PC-9 (cell line): Measurements from ENCODE around the gene ITGAV.

Experiments used
- EZH2 ChIP-seq: fragments of 200-600 bp; sonication (generic); IDR thresholded peaks from 2 replicates; pipeline ENCODE4 v1.8.0; 2017; ENCODE audit warnings: antibody characterized with exemption, low read depth
- TF ChIP-seq, protein P1 (sequence below): fragments of 200-600 bp; sonication (generic); conservative IDR thresholded peaks from 2 replicates; pipeline ENCODE4 v1.6.1; 2017; ENCODE audit warnings: mixed run types, antibody characterized with exemption, mild to moderate bottlenecking, moderate library complexity

DNA sequence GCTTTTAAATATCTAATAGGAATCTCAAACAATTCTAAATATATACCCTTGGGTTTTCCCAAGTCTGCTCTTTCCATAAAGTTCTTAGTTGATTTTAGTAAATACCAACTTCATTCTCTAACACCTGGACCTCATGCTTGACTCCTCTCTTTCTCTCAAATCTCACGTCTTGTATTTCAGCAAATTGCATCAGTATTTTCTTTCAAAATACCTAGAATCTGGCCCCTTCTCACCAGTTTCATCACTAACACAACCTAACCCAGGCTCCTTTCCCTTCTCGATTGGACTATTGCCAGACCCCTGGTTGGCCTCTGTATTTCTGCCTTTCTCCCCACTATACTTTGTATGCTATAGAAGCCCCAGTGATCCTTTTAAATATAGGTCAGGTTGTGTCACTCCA lies 81.0 kb downstream of the ITGAV start:
- TF ChIP-seq, protein P1, sequence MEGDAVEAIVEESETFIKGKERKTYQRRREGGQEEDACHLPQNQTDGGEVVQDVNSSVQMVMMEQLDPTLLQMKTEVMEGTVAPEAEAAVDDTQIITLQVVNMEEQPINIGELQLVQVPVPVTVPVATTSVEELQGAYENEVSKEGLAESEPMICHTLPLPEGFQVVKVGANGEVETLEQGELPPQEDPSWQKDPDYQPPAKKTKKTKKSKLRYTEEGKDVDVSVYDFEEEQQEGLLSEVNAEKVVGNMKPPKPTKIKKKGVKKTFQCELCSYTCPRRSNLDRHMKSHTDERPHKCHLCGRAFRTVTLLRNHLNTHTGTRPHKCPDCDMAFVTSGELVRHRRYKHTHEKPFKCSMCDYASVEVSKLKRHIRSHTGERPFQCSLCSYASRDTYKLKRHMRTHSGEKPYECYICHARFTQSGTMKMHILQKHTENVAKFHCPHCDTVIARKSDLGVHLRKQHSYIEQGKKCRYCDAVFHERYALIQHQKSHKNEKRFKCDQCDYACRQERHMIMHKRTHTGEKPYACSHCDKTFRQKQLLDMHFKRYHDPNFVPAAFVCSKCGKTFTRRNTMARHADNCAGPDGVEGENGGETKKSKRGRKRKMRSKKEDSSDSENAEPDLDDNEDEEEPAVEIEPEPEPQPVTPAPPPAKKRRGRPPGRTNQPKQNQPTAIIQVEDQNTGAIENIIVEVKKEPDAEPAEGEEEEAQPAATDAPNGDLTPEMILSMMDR = no peak
- no peak for TF ChIP-seq EZH2
